AG09309 (cell line): Measurements from ENCODE around the gene ZW10.

Experiments
- DNase-seq: peaks from one replicate; pipeline ENCODE4 v3.0.0-alpha.2; 2010; ENCODE audit warnings: low read depth
- H3K4me3 ChIP-seq: 2 replicates; pipeline ENCODE4 v1.5.1; 2011; ENCODE audit warnings: mild to moderate bottlenecking, low read depth, low read length, moderate library complexity; ENCODE audit not compliant: control insufficient read depth
- CTCF ChIP-seq: IDR thresholded peaks from 2 replicates; pipeline ENCODE4 v1.5.1; 2011; ENCODE audit warnings: mild to moderate bottlenecking, low read depth, low read length, inconsistent platforms; ENCODE audit not compliant: insufficient read depth, control insufficient read depth; ENCODE audit errors: missing control alignments

Gene ZW10

GRCh38 chr11:113701491-113701890, 72.0 kb downstream of the ZW10 start:
- no peak for DNase-seq
- no peak for TF ChIP-seq CTCF
- H3K4me3 ChIP-seq = no peak overlapping the region

- TF ChIP-seq CTCF = no peak
- no peak for DNase-seq
- no peak overlapping the region for H3K4me3 ChIP-seq
Measured at GRCh38 chr11:113698515-113698914, 75.0 kb downstream of the ZW10 start.

GRCh38 chr11:113697756-113698407, 75.6 kb downstream of the ZW10 start:
- H3K4me3 ChIP-seq = no peak overlapping the region
- no peak for TF ChIP-seq CTCF
- DNase-seq = no peak

GRCh38 chr11:113697111-113697510, 76.4 kb downstream of the ZW10 start:
- DNase-seq = no peak
- no peak overlapping the region for H3K4me3 ChIP-seq
- no peak for TF ChIP-seq CTCF

GRCh38 chr11:113695207-113695606, 78.3 kb downstream of the ZW10 start:
- no peak for TF ChIP-seq CTCF
- no peak for DNase-seq
- no peak overlapping the region for H3K4me3 ChIP-seq

- TF ChIP-seq CTCF = no peak
- H3K4me3 ChIP-seq = no peak overlapping the region
Measured at GRCh38 chr11:113694390-113694789, 79.1 kb downstream of the ZW10 start.

GRCh38 chr11:113693030-113693429, 80.5 kb downstream of the ZW10 start:
- no peak for DNase-seq
- H3K4me3 ChIP-seq = no peak overlapping the region
- no peak for TF ChIP-seq CTCF

More at GRCh38 chr11:113694390-113694789, 79.1 kb downstream of the ZW10 start:
- no peak for DNase-seq
